Measurements from ENCODE around the gene COX6B2.

COX6B2 gene

DNA sequence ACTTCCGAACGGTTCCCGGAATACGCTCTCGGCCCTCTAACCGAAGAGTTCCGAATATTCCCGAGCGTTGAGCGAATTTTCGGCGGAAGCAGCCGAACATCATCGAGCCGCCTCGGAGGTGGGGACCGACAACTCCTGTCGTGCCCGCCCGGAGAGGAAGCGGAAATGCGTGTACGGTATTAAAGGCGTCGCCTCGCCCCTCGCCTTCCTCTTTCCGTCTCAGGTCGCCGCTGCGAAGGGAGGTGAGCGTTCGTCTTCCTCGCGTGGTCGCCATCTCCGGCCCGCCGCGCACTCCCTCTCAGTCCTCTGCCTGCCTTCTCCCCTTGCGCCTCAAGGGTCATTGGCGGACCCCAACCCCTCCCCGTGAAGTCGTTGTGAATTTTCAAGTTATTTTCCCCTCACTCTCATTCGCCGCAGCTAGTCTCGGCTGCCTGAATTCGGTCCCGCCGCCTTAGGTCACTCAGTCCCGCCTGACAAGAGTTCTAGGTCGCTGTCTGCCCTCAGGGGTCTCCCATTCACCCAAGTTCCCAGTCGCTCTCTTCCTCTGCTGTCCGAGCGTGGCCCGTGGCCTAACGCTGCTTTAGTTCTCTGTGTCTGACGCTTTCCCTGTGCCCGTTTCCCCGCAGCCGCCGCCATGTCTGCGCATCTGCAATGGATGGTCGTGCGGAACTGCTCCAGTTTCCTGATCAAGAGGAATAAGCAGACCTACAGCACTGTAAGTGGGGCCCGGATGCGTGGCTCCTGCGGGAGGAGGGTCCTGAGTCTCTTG, 31.4 kb upstream of the COX6B2 start, which contains the start of gene RPL28 (continued):
- TF ChIP-seq, protein P1, sequence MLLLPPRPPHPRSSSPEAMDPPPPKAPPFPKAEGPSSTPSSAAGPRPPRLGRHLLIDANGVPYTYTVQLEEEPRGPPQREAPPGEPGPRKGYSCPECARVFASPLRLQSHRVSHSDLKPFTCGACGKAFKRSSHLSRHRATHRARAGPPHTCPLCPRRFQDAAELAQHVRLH (tag by site-specific recombination; IDR thresholded peaks at IDR 0.05): peak; percentile 86
- TF ChIP-seq, protein P2, sequence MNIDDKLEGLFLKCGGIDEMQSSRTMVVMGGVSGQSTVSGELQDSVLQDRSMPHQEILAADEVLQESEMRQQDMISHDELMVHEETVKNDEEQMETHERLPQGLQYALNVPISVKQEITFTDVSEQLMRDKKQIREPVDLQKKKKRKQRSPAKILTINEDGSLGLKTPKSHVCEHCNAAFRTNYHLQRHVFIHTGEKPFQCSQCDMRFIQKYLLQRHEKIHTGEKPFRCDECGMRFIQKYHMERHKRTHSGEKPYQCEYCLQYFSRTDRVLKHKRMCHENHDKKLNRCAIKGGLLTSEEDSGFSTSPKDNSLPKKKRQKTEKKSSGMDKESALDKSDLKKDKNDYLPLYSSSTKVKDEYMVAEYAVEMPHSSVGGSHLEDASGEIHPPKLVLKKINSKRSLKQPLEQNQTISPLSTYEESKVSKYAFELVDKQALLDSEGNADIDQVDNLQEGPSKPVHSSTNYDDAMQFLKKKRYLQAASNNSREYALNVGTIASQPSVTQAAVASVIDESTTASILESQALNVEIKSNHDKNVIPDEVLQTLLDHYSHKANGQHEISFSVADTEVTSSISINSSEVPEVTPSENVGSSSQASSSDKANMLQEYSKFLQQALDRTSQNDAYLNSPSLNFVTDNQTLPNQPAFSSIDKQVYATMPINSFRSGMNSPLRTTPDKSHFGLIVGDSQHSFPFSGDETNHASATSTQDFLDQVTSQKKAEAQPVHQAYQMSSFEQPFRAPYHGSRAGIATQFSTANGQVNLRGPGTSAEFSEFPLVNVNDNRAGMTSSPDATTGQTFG (tag by site-specific recombination; IDR thresholded peaks at IDR 0.05; ENCODE audit: borderline replicate concordance): 0 out of 2 replicates have a peak, but pooled peaks have one; percentile 9
- TF ChIP-seq, protein P3, sequence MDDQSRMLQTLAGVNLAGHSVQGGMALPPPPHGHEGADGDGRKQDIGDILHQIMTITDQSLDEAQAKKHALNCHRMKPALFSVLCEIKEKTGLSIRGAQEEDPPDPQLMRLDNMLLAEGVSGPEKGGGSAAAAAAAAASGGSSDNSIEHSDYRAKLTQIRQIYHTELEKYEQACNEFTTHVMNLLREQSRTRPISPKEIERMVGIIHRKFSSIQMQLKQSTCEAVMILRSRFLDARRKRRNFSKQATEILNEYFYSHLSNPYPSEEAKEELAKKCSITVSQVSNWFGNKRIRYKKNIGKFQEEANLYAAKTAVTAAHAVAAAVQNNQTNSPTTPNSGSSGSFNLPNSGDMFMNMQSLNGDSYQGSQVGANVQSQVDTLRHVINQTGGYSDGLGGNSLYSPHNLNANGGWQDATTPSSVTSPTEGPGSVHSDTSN (CRISPR knock-in tag; IDR thresholded peaks at IDR 0.05): peak; percentile 90; the same call in 1 of the 2 replicates
- TF ChIP-seq EGR2 (tag by site-specific recombination; IDR thresholded peaks at IDR 0.05; ENCODE audit: low read depth) (no peak), ZNF175 (tag by site-specific recombination; IDR thresholded peaks at IDR 0.05) (no peak), YY1 (tag by site-specific recombination; IDR thresholded peaks at IDR 0.05) (peak; percentile 65; the same call in 1 of the 2 replicates), ZNF2 (tag by site-specific recombination; IDR thresholded peaks at IDR 0.05) (peak; percentile 62; the same call in 1 of the 2 replicates), ZNF501 (tag by site-specific recombination; IDR thresholded peaks at IDR 0.05) (peak; percentile 91), ZNF202 (tag by site-specific recombination; IDR thresholded peaks at IDR 0.05; ENCODE audit: borderline replicate concordance) (no peak), ZNF266 (tag by site-specific recombination; IDR thresholded peaks at IDR 0.05; ENCODE audit: low read depth) (no peak), ZNF140 (tag by site-specific recombination; IDR thresholded peaks at IDR 0.05) (no peak), ZNF747 (tag by site-specific recombination; IDR thresholded peaks at IDR 0.05) (no peak), KLF10 (tag by site-specific recombination; IDR thresholded peaks at IDR 0.05) (no peak), ZNF292 (tag by site-specific recombination; IDR thresholded peaks at IDR 0.05; ENCODE audit: borderline replicate concordance, low read depth) (no peak), ZNF660 (tag by site-specific recombination; IDR thresholded peaks at IDR 0.05) (peak; percentile 74), ZNF341 (tag by site-specific recombination; IDR thresholded peaks at IDR 0.05; ENCODE audit: low read depth) (peak; percentile 32; the same call in 1 of the 2 replicates)
- TF ChIP-seq, protein P4, sequence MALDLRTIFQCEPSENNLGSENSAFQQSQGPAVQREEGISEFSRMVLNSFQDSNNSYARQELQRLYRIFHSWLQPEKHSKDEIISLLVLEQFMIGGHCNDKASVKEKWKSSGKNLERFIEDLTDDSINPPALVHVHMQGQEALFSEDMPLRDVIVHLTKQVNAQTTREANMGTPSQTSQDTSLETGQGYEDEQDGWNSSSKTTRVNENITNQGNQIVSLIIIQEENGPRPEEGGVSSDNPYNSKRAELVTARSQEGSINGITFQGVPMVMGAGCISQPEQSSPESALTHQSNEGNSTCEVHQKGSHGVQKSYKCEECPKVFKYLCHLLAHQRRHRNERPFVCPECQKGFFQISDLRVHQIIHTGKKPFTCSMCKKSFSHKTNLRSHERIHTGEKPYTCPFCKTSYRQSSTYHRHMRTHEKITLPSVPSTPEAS (tag by site-specific recombination; IDR thresholded peaks at IDR 0.05): 0 out of 2 replicates have a peak, but pooled peaks have one; percentile 14
- TF ChIP-seq, protein P5, sequence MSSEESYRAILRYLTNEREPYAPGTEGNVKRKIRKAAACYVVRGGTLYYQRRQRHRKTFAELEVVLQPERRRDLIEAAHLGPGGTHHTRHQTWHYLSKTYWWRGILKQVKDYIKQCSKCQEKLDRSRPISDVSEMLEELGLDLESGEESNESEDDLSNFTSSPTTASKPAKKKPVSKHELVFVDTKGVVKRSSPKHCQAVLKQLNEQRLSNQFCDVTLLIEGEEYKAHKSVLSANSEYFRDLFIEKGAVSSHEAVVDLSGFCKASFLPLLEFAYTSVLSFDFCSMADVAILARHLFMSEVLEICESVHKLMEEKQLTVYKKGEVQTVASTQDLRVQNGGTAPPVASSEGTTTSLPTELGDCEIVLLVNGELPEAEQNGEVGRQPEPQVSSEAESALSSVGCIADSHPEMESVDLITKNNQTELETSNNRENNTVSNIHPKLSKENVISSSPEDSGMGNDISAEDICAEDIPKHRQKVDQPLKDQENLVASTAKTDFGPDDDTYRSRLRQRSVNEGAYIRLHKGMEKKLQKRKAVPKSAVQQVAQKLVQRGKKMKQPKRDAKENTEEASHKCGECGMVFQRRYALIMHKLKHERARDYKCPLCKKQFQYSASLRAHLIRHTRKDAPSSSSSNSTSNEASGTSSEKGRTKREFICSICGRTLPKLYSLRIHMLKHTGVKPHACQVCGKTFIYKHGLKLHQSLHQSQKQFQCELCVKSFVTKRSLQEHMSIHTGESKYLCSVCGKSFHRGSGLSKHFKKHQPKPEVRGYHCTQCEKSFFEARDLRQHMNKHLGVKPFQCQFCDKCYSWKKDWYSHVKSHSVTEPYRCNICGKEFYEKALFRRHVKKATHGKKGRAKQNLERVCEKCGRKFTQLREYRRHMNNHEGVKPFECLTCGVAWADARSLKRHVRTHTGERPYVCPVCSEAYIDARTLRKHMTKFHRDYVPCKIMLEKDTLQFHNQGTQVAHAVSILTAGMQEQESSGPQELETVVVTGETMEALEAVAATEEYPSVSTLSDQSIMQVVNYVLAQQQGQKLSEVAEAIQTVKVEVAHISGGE (tag by site-specific recombination; conservative IDR thresholded peaks at IDR 0.05; ENCODE audit: low read depth): peak; percentile 95
- TF ChIP-seq, protein P6, sequence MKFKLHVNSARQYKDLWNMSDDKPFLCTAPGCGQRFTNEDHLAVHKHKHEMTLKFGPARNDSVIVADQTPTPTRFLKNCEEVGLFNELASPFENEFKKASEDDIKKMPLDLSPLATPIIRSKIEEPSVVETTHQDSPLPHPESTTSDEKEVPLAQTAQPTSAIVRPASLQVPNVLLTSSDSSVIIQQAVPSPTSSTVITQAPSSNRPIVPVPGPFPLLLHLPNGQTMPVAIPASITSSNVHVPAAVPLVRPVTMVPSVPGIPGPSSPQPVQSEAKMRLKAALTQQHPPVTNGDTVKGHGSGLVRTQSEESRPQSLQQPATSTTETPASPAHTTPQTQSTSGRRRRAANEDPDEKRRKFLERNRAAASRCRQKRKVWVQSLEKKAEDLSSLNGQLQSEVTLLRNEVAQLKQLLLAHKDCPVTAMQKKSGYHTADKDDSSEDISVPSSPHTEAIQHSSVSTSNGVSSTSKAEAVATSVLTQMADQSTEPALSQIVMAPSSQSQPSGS (tag by site-specific recombination; IDR thresholded peaks at IDR 0.05; ENCODE audit: low read depth): no peak
- TF ChIP-seq, protein P7, sequence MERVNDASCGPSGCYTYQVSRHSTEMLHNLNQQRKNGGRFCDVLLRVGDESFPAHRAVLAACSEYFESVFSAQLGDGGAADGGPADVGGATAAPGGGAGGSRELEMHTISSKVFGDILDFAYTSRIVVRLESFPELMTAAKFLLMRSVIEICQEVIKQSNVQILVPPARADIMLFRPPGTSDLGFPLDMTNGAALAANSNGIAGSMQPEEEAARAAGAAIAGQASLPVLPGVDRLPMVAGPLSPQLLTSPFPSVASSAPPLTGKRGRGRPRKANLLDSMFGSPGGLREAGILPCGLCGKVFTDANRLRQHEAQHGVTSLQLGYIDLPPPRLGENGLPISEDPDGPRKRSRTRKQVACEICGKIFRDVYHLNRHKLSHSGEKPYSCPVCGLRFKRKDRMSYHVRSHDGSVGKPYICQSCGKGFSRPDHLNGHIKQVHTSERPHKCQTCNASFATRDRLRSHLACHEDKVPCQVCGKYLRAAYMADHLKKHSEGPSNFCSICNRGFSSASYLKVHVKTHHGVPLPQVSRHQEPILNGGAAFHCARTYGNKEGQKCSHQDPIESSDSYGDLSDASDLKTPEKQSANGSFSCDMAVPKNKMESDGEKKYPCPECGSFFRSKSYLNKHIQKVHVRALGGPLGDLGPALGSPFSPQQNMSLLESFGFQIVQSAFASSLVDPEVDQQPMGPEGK (tag by site-specific recombination; IDR thresholded peaks at IDR 0.05): peak; percentile 33; the same call in 1 of the 2 replicates
- TF ChIP-seq, protein P8, sequence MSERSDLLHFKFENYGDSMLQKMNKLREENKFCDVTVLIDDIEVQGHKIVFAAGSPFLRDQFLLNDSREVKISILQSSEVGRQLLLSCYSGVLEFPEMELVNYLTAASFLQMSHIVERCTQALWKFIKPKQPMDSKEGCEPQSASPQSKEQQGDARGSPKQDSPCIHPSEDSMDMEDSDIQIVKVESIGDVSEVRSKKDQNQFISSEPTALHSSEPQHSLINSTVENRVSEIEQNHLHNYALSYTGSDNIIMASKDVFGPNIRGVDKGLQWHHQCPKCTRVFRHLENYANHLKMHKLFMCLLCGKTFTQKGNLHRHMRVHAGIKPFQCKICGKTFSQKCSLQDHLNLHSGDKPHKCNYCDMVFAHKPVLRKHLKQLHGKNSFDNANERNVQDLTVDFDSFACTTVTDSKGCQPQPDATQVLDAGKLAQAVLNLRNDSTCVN (tag by site-specific recombination; optimal IDR thresholded peaks at IDR 0.05): peak; percentile 44
- TF ChIP-seq, protein P9, sequence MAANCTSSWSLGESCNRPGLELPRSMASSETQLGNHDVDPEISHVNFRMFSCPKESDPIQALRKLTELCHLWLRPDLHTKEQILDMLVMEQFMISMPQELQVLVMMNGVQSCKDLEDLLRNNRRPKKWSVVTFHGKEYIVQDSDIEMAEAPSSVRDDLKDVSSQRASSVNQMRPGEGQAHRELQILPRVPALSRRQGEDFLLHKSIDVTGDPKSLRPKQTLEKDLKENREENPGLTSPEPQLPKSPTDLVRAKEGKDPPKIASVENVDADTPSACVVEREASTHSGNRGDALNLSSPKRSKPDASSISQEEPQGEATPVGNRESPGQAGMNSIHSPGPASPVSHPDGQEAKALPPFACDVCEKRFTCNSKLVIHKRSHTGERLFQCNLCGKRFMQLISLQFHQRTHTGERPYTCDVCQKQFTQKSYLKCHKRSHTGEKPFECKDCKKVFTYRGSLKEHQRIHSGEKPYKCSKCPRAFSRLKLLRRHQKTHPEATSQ (tag by site-specific recombination; IDR thresholded peaks at IDR 0.05): no peak

Measured in HEK293 (cell line).